ENCODE results near the gene KL. TPM values are rescaled to one million over a fixed set of nuclear protein-coding genes. Genes with fewer than 3 reads are reported as not detected.

KL gene
- total and polyA plus RNA-seq, 2 donors (not counting 1 experiment from before 2014, with no cell fraction given): 0.07 TPM; not detected in 1

DNA sequence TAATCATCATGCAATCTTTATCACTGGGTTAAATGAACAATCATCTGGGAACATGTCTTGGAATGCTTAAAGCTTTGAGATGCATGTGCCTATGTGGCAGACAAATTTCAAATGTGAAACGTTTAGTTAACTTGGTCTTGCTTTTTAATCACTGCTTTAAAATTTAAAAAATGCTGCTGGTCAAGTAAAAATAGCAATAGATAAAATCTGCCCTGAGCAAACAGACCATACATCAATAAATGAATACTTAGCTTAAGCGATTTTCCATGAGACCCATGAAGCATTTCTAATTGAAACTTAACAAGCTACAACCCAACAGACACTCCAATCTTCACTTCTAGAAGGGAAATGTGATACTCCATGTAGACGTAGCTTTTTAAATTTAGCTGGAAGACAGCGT is 1.9 kb upstream of the KL start:
- whole genome bisulfite sequencing (ENCODE audit: insufficient coverage): 60% methylated on average over 1 of the region's 4 CpGs
- H3K27ac Mint-ChIP-seq: no peak overlapping the region
- H3K4me3 ChIP-seq (ENCODE audit: control extremely low read depth in 1 of 5, extremely low read depth in 1 of 5, insufficient read depth in 1 of 5, low read depth in 2 of 5, low read length in 4 of 5): no peak overlapping the region
- ATAC-seq (ENCODE audit: low read depth) (no peak), DNase-seq (no peak)
- H3K4me1 Mint-ChIP-seq: peaks cover 10% of the 10 kb centered on the region
- H3K4me1 ChIP-seq (ENCODE audit: control insufficient read depth in 2 of 2, insufficient read depth in 2 of 2, low read length in 2 of 2): peaks cover 17 to 22% of the 10 kb centered on the region in 2 donors
- no peaks in the 10 kb centered on the region for H3K9me3 ChIP-seq (ENCODE audit: control extremely low read depth in 1 of 3, control insufficient read depth in 2 of 3, insufficient read depth in 1 of 3, low read length in 2 of 3)
- intact Hi-C loops (cut with micrococcal nuclease): no loop called here
- H3K27me3 Mint-ChIP-seq: peaks cover 62% of the 10 kb centered on the region
- no peak for TF ChIP-seq EZH2 (IDR thresholded peaks at IDR 0.05; ENCODE audit: borderline replicate concordance, insufficient read depth, low read depth, low read length, poor library complexity, severe bottlenecking)
- TF ChIP-seq, protein P1, sequence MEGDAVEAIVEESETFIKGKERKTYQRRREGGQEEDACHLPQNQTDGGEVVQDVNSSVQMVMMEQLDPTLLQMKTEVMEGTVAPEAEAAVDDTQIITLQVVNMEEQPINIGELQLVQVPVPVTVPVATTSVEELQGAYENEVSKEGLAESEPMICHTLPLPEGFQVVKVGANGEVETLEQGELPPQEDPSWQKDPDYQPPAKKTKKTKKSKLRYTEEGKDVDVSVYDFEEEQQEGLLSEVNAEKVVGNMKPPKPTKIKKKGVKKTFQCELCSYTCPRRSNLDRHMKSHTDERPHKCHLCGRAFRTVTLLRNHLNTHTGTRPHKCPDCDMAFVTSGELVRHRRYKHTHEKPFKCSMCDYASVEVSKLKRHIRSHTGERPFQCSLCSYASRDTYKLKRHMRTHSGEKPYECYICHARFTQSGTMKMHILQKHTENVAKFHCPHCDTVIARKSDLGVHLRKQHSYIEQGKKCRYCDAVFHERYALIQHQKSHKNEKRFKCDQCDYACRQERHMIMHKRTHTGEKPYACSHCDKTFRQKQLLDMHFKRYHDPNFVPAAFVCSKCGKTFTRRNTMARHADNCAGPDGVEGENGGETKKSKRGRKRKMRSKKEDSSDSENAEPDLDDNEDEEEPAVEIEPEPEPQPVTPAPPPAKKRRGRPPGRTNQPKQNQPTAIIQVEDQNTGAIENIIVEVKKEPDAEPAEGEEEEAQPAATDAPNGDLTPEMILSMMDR (IDR thresholded peaks at IDR 0.05): no peak
- ChIA-PET POLR2A (no interaction called here), CTCF (no interaction called here)
- H3K4me2 ChIP-seq (replicated peaks; ENCODE audit: low read depth, low read length, poor library complexity, severe bottlenecking): no peak overlapping the region
- peaks cover 2% of the 10 kb centered on the region for H3K9me3 Mint-ChIP-seq (ENCODE audit: insufficient read depth)
- no peaks in the 10 kb centered on the region for H3K36me3 ChIP-seq (replicated peaks in 1 of 2; ENCODE audit: control extremely low read depth in 1 of 2, control insufficient read depth in 1 of 2, extremely low read depth in 1 of 2, insufficient read depth in 2 of 2, low read length in 1 of 2)
- H3K27me3 ChIP-seq (replicated peaks in 1 of 4; ENCODE audit: control extremely low read depth in 1 of 4, control insufficient read depth in 3 of 4, insufficient read depth in 4 of 4, low read length in 3 of 4): peaks cover 0 to 48% (median 27%) of the 10 kb centered on the region in 4 experiments
- no peak overlapping the region for H3K9ac ChIP-seq (ENCODE audit: low read length)
- H4K20me1 ChIP-seq (ENCODE audit: control insufficient read depth, insufficient read depth, low read length, poor library complexity, severe bottlenecking): no peaks in the 10 kb centered on the region
- no peaks in the 10 kb centered on the region for H3K79me2 ChIP-seq (ENCODE audit: control insufficient read depth, insufficient read depth, low read length)
- no peak overlapping the region for H3K4me3 Mint-ChIP-seq
- H2AFZ ChIP-seq (ENCODE audit: insufficient read depth, low read depth, low read length, poor library complexity, severe bottlenecking): no peak overlapping the region
- H3K27ac ChIP-seq (ENCODE audit: low read length in 2 of 2): no peak overlapping the region

- Histone ChIP-seq H2AFZ (ENCODE audit: insufficient read depth, low read depth, low read length, poor library complexity, severe bottlenecking) (no peak overlapping the region), H4K20me1 (ENCODE audit: control insufficient read depth, insufficient read depth, low read length, poor library complexity, severe bottlenecking) (no peaks in the 10 kb centered on the region), H3K4me1 (ENCODE audit: control insufficient read depth in 2 of 2, insufficient read depth in 2 of 2, low read length in 2 of 2) (peaks cover 17 to 22% of the 10 kb centered on the region in 2 donors), H3K9me3 (ENCODE audit: control extremely low read depth in 1 of 3, control insufficient read depth in 2 of 3, insufficient read depth in 1 of 3, low read length in 2 of 3) (no peaks in the 10 kb centered on the region), H3K4me2 (replicated peaks; ENCODE audit: low read depth, low read length, poor library complexity, severe bottlenecking) (no peak overlapping the region), H3K4me3 (ENCODE audit: control extremely low read depth in 1 of 5, extremely low read depth in 1 of 5, insufficient read depth in 1 of 5, low read depth in 2 of 5, low read length in 4 of 5) (peak overlapping the region in 1 of 5 experiments; percentile 8), H3K9ac (ENCODE audit: low read length) (no peak overlapping the region), H3K27ac (ENCODE audit: low read length in 2 of 2) (no peak overlapping the region), H3K79me2 (ENCODE audit: control insufficient read depth, insufficient read depth, low read length) (no peaks in the 10 kb centered on the region), H3K36me3 (replicated peaks in 1 of 2; ENCODE audit: control extremely low read depth in 1 of 2, control insufficient read depth in 1 of 2, extremely low read depth in 1 of 2, insufficient read depth in 2 of 2, low read length in 1 of 2) (no peaks in the 10 kb centered on the region), H3K27me3 (replicated peaks in 1 of 4; ENCODE audit: control extremely low read depth in 1 of 4, control insufficient read depth in 3 of 4, insufficient read depth in 4 of 4, low read length in 3 of 4) (peaks cover 0 to 57% (median 29%) of the 10 kb centered on the region in 4 experiments)
- H3K4me3 Mint-ChIP-seq: peak overlapping the region; percentile 70
- no peak for ATAC-seq (ENCODE audit: low read depth)
- POLR2A ChIA-PET: no interaction called here
- intact Hi-C loops (cut with micrococcal nuclease): no loop called here
- H3K4me1 Mint-ChIP-seq: peaks cover 10% of the 10 kb centered on the region
- TF ChIP-seq, protein P1 (IDR thresholded peaks at IDR 0.05): no peak
- no peak for TF ChIP-seq EZH2 (IDR thresholded peaks at IDR 0.05; ENCODE audit: borderline replicate concordance, insufficient read depth, low read depth, low read length, poor library complexity, severe bottlenecking)
- DNase-seq: no peak
- 11% methylated on average over 4 of the region's 8 CpGs for WGBS (ENCODE audit: insufficient coverage)
- CTCF ChIA-PET: no interaction called here
- H3K9me3 Mint-ChIP-seq (ENCODE audit: insufficient read depth): no peaks in the 10 kb centered on the region
- peaks cover 66% of the 10 kb centered on the region for H3K27me3 Mint-ChIP-seq
- no peak overlapping the region for H3K27ac Mint-ChIP-seq
Measured at GRCh38 chr13:33015241-33015668, 968 bp upstream of the KL start.
